Caco-2 (cell line): ENCODE data around the gene ATG7. TPM values are rescaled to one million over a fixed set of nuclear protein-coding genes. Genes with fewer than 3 reads are reported as not detected.

ENCODE experiments used
- BruUV-seq: library from RNA; stranded (reverse); fragments of 400-500 nt; replicated peaks from 2 replicates; lab custom pipeline; 2021; lab: Mats Ljungman, UMichigan
- CTCF ChIA-PET: fragments of 300-600 bp; sonication (Branson Sonifier 250); formaldehyde crosslinking; loops from one replicate; lab custom pipeline; 2022; ENCODE audit warnings: antibody characterized with exemption; lab: Charles Lee
- POLR2A ChIA-PET: fragments of 300-600 bp; sonication (Branson Sonifier 250); formaldehyde crosslinking; loops from one replicate; lab custom pipeline; 2022; ENCODE audit warnings: antibody characterized with exemption; lab: Charles Lee
- DNase-seq, 2 experiments: peaks; one replicate each; pipeline versions ENCODE4 v3.0.0 to v3.0.0-alpha.2; 2020 to 2022
- H3K27me3 ChIP-seq: replicated peaks from 2 replicates; pipeline ENCODE4 v1.6.0; 2011; ENCODE audit warnings: low read length; ENCODE audit not compliant: control insufficient read depth, insufficient read depth
- H3K36me3 ChIP-seq: 2 replicates; pipeline ENCODE4 v1.5.1; 2011; ENCODE audit warnings: low read length; ENCODE audit not compliant: control insufficient read depth, insufficient read depth
- H3K4me1 ChIP-seq: fragments of 250-450 bp; sonication (Bioruptor Pico); 2 replicates; pipeline ENCODE4 v1.5.1; 2020; ENCODE audit warnings: mild to moderate bottlenecking
- H3K4me3 ChIP-seq: 2 replicates; pipeline ENCODE4 v1.5.1; 2011; ENCODE audit warnings: low read depth, mild to moderate bottlenecking, control low read depth, low read length
- H3K9me3 ChIP-seq: fragments of 250-450 bp; sonication (Bioruptor Pico); 2 replicates; pipeline ENCODE4 v1.5.1; 2020; ENCODE audit warnings: mild to moderate bottlenecking, moderate library complexity
- H3K27ac Mint-ChIP-seq: one replicate; pipeline ENCODE4 v1.8.0; 2022; ENCODE audit warnings: mixed read lengths; ENCODE audit not compliant: unreplicated experiment
- H3K27me3 Mint-ChIP-seq: one replicate; pipeline ENCODE4 v1.8.0; 2022; ENCODE audit warnings: mixed read lengths; ENCODE audit not compliant: insufficient read depth, unreplicated experiment
- H3K36me3 Mint-ChIP-seq: one replicate; pipeline ENCODE4 v1.8.0; 2022; ENCODE audit warnings: mild to moderate bottlenecking, mixed read lengths; ENCODE audit not compliant: insufficient read depth, unreplicated experiment
- H3K4me1 Mint-ChIP-seq: one replicate; pipeline ENCODE4 v1.8.0; 2022; ENCODE audit warnings: low read depth, mixed read lengths; ENCODE audit not compliant: unreplicated experiment
- H3K4me3 Mint-ChIP-seq: one replicate; pipeline ENCODE4 v1.8.0; 2022; ENCODE audit warnings: mild to moderate bottlenecking, moderate library complexity, mixed read lengths; ENCODE audit not compliant: unreplicated experiment
- H3K9me3 Mint-ChIP-seq: one replicate; pipeline ENCODE4 v1.8.0; 2022; ENCODE audit warnings: mixed read lengths; ENCODE audit not compliant: unreplicated experiment
- CTCF ChIP-seq, 2 experiments: fragments of 200-600 bp in 1 of 2; IDR thresholded peaks; 1 replicate in 1 of 2; 2 replicates in 1 of 2; pipeline versions ENCODE4 v1.5.1 to v1.8.0; 2011 to 2022; ENCODE audit warnings: antibody characterized with exemption in 1 of 2, control low read depth in 1 of 2, inconsistent platforms in 1 of 2, low read depth in 1 of 2, low read length in 1 of 2, mild to moderate bottlenecking in 1 of 2, moderate library complexity in 1 of 2; ENCODE audit not compliant: insufficient read depth in 1 of 2, severe bottlenecking in 1 of 2, unreplicated experiment in 1 of 2
- intact Hi-C: fragments of 100-400 bp; cut with micrococcal nuclease; formaldehyde crosslinking; loops from one replicate; pipeline ENCODE4 v1.10.0; 2022; ENCODE audit not compliant: unreplicated experiment
- total RNA-seq: library from RNA; stranded (reverse); gene quantifications from 2 replicates; pipeline ENCODE4 v1.2.3, GENCODE V29; 2022

The ATG7 gene
- total RNA-seq, 1 experiment from 2014 or later: 24.4 TPM

- no peak for DNase-seq
- H3K27me3 Mint-ChIP-seq: no peaks in the 10 kb centered on the region
- intact Hi-C loops: no loop called here
- H3K4me3 Mint-ChIP-seq: no peak overlapping the region
- BruUV-seq: no TSS peak
- no peaks in the 10 kb centered on the region for H3K9me3 Mint-ChIP-seq
- no peak for TF ChIP-seq CTCF (IDR thresholded peaks at IDR 0.05; ENCODE audit: insufficient read depth in 1 of 2, low read depth in 1 of 2, low read length in 1 of 2, severe bottlenecking in 1 of 2, unreplicated experiment in 1 of 2)
- H3K9me3 ChIP-seq: no peaks in the 10 kb centered on the region
- no peak overlapping the region for H3K27ac Mint-ChIP-seq
- ChIA-PET CTCF (no interaction called here), POLR2A (no interaction called here)
- H3K4me1 Mint-ChIP-seq: no peaks in the 10 kb centered on the region
- no peaks in the 10 kb centered on the region for H3K4me1 ChIP-seq
- H3K36me3 ChIP-seq: no peaks in the 10 kb centered on the region
- H3K36me3 Mint-ChIP-seq: no peaks in the 10 kb centered on the region
- H3K27me3 ChIP-seq: no peaks in the 10 kb centered on the region
- no peak overlapping the region for H3K4me3 ChIP-seq
These were observed 195.7 kb downstream of the ATG7 start for GRCh38 chr3:11467875-11468274.

GRCh38 chr3:11470031-11470853 is 198.0 kb downstream of the ATG7 start:
- no peaks in the 10 kb centered on the region for H3K4me1 ChIP-seq
- no peak for TF ChIP-seq CTCF (IDR thresholded peaks at IDR 0.05; ENCODE audit: insufficient read depth in 1 of 2, low read depth in 1 of 2, low read length in 1 of 2, severe bottlenecking in 1 of 2, unreplicated experiment in 1 of 2)
- Mint-ChIP-seq H3K4me1 (no peaks in the 10 kb centered on the region), H3K27ac (no peak overlapping the region), H3K9me3 (no peaks in the 10 kb centered on the region), H3K4me3 (no peak overlapping the region), H3K36me3 (no peaks in the 10 kb centered on the region), H3K27me3 (no peaks in the 10 kb centered on the region)
- H3K9me3 ChIP-seq: no peaks in the 10 kb centered on the region
- POLR2A ChIA-PET: no interaction called here
- no peaks in the 10 kb centered on the region for H3K27me3 ChIP-seq
- H3K36me3 ChIP-seq: no peaks in the 10 kb centered on the region
- BruUV-seq: no TSS peak
- intact Hi-C loops: no loop called here
- CTCF ChIA-PET: no interaction called here
- H3K4me3 ChIP-seq: no peak overlapping the region
- no peak for DNase-seq

GRCh38 chr3:11475324-11475723 is 203.1 kb downstream of the ATG7 start:
- TF ChIP-seq CTCF (IDR thresholded peaks at IDR 0.05; ENCODE audit: insufficient read depth in 1 of 2, low read depth in 1 of 2, low read length in 1 of 2, severe bottlenecking in 1 of 2, unreplicated experiment in 1 of 2): no peak
- BruUV-seq: no TSS peak
- Histone ChIP-seq H3K27me3 (no peaks in the 10 kb centered on the region), H3K36me3 (no peaks in the 10 kb centered on the region), H3K9me3 (no peaks in the 10 kb centered on the region), H3K4me3 (no peak overlapping the region), H3K4me1 (no peaks in the 10 kb centered on the region)
- intact Hi-C loops: no loop called here
- H3K4me3 Mint-ChIP-seq: no peak overlapping the region
- no peak overlapping the region for H3K27ac Mint-ChIP-seq
- no peaks in the 10 kb centered on the region for H3K36me3 Mint-ChIP-seq
- ChIA-PET POLR2A (no interaction called here), CTCF (interaction anchor here (0.6 kb wide), 1 partner anchor 34 kb away, joined by 3 read pairs; no protein-coding TSS in a partner anchor)
- no peaks in the 10 kb centered on the region for H3K9me3 Mint-ChIP-seq
- no peak for DNase-seq
- no peaks in the 10 kb centered on the region for H3K4me1 Mint-ChIP-seq
- H3K27me3 Mint-ChIP-seq: no peaks in the 10 kb centered on the region
